GM12864 (cell line): ENCODE measurements around the gene SVEP1.
"Not testable (repeated sequence)": the region's sequence is repeated elsewhere in the genome, so short reads cannot be mapped to it uniquely, and the experiment has no call there.

Experiments
- DNase-seq: peaks from one replicate; pipeline ENCODE4 v3.0.0-alpha.2; 2011; ENCODE audit warnings: low read depth
- H3K4me3 ChIP-seq: 2 replicates; pipeline ENCODE4 v1.5.1; 2011; ENCODE audit warnings: mild to moderate bottlenecking, low read depth, low read length, control low read depth
- TF ChIP-seq, protein P1 (sequence below): IDR thresholded peaks from 2 replicates; pipeline ENCODE4 v1.5.1; 2011; ENCODE audit warnings: low read depth, mild to moderate bottlenecking, moderate library complexity, low read length, control low read depth, inconsistent platforms; ENCODE audit errors: missing control alignments

The SVEP1 gene

DNA sequence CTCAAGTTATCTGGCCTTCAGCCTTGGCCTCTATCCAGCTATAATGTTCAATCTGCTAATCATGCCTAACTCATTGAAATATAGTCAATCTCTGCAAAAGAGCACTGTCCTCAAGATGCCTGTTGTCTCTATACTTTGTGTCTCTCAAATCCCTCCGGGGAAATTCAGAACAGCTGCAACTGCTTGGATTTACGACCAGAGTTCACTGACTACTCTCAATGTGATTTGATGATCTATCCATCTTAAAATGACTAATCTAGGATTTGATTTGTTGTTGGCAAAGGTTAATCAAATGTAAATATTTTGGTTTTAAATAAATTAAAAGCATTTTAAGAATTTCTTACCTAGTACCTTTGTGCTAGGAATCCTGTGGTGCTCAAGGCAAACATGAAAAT lies 40.9 kb downstream of the SVEP1 start:
- no peak for DNase-seq
- no peak overlapping the region for H3K4me3 ChIP-seq
- TF ChIP-seq, protein P1, sequence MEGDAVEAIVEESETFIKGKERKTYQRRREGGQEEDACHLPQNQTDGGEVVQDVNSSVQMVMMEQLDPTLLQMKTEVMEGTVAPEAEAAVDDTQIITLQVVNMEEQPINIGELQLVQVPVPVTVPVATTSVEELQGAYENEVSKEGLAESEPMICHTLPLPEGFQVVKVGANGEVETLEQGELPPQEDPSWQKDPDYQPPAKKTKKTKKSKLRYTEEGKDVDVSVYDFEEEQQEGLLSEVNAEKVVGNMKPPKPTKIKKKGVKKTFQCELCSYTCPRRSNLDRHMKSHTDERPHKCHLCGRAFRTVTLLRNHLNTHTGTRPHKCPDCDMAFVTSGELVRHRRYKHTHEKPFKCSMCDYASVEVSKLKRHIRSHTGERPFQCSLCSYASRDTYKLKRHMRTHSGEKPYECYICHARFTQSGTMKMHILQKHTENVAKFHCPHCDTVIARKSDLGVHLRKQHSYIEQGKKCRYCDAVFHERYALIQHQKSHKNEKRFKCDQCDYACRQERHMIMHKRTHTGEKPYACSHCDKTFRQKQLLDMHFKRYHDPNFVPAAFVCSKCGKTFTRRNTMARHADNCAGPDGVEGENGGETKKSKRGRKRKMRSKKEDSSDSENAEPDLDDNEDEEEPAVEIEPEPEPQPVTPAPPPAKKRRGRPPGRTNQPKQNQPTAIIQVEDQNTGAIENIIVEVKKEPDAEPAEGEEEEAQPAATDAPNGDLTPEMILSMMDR: no peak

DNA sequence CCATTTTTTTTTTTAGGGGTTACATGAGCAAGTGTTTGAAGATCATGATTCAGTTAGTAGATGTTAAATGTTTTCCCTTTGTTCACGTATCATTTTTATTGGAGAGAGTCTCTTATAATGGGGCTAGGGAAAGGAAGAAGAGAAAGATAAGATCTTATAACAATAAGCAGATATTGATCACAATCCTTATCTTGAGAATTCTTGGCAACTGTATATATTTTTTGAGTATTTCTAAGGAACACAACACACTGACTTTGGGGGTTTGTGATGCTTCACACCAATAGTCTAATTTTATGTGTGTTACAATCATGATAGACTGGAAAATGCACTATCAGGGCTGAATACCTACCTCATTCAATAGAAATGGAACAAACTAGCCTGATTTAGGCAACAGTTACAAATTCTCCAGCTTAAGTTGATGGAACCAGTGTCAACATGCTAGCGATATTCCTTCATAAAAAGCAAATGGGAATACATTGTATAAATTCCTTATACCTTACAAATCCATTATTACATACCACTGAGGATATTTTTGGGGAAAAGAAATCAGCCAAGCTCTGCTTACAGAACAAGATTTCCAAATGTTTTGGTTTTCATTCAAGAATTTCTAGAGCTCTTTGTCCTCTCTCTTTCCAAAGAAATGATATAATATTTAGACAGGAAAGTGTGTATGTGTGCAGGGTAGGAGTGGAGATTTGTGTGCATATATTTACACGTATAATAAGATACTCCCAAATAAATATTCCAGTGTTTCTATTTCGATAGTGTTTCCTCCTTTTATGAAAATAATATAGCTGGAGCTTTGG lies 41.5 kb downstream of the SVEP1 start:
- DNase-seq: no peak
- no peak overlapping the region for H3K4me3 ChIP-seq
- TF ChIP-seq, protein P1: no peak

DNA sequence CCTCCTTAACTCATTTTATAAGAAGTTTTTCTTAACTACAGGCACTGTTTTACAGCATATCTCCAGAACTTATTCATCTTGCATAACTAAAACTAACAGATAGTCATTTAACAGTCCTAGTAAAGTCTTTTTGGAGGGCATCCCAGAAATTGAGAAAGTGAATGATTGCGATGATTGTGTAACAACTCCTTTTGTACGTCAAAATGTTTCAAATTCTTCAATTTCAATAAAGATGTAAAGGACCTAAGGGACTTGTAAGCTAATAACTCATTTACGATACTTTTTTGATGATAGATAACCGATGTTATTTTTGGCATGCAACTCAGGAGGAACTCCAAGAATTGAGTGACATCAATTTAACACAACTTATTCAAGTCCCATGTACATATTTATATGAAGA lies 42.7 kb downstream of the SVEP1 start:
- no peak overlapping the region for H3K4me3 ChIP-seq
- TF ChIP-seq, protein P1: no peak
- no peak for DNase-seq

DNA sequence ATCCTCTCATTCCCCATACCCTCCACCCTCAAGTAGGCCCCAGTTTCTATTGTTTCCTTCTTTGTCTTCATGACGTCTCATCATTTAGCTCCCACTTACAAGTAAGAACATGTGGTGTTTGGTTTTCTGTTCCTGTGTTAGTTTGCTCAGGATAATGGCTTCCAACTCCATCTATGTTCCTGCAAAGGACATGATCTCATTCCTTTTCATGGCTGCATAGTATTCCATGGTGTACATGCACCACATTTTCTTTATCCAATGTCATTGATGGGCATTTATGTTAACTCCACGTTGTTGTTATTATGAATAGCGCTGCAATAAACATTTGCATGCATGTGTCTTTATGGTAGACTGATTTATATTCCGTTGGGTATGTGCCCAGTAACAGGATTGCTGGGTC lies 45.4 kb downstream of the SVEP1 start:
- not testable (repeated sequence) for H3K4me3 ChIP-seq, DNase-seq

DNA sequence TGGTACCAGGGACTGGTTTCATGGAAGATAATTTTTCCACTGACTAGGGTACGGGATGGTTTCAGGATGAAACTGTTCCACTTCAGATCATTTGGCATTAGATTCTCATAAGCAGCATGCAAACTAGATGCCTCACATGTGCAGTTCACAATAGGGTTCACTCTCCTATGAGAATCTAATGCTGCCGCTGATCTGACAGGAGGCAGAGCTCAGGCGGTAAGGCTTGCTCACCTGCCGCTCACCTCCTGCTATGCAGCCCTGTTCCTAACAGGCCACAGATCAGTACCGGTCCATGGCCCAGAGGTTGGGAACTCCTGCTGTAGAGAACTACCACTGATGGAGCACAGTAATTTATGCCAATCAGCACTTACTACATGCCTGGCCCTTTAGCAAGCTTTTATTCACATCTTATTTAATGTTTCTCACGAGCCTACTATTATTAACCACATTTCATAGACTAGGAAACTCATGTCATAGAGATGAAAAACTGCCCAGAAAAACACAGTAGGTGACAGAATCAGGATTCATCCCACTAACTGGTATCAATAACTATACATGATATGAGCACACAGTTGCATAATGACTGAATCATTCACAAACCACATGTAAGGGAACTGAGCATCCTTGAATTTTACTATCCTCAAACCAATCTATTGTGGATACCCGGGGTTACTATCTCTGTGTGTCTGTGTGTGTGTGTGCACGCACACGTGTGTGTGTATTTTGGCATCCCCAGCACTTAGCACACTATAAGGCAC lies 46.5 kb downstream of the SVEP1 start:
- H3K4me3 ChIP-seq: no peak overlapping the region
- no peak for DNase-seq
- TF ChIP-seq, protein P1: no peak

DNA sequence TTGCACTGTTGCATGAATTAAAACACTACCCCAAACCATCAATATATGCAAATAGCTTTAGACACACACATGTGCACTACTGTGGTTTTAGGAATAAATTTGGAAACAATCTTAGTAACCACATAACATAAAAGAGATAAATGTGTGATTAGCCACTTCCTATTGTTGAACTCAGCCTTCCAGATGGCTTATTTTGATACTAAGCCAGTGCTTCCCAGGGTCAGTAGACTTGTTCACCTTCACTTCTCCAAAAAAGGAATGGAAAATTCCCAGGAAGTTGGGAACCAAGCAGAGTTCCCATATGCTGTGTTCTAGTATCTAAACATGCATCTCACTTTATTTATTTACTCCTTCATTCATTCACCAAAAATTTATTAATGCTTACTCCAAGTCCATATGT lies 47.8 kb downstream of the SVEP1 start:
- H3K4me3 ChIP-seq: no peak overlapping the region
- TF ChIP-seq, protein P1: no peak
- DNase-seq: no peak

DNA sequence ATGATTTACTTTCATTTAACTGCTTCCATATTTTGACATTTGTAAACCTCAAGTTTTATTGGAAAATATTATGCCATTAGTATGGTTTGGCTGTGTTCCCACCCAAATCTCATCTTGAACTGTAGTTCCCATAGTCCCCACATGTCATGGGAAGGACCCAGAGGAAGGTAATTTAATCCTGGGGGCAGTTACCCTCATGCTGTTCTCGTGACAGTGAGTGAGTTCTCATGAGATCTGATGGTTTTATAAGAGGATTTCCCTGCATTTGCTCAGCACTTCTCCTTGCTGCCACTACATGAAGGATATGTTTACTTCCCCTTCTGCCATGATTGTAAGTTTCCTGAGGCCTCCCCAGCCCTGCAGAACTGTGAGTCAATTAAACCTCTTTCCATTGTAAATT lies 48.3 kb downstream of the SVEP1 start:
- not testable (repeated sequence) for H3K4me3 ChIP-seq, DNase-seq

DNA sequence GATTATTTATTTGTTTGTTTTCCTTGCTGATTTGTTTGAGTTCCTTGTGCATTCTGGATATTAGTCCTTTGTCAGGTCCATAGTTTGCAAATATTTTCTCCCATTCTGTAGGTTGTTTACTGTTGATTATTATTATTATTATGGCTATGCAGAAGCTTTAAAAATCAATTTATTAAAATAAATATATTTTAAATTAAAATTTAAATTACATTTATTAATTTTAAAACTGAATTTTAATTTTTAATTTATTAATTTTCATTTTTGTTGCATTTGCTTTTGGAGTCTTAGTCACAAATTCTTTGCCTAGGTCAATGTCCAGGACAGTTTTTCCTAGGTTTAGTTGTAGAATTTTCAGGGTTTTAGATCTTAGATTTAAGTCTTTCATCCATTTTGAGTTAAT lies 50.9 kb downstream of the SVEP1 start:
- DNase-seq: no peak
- no peak overlapping the region for H3K4me3 ChIP-seq
- TF ChIP-seq, protein P1: no peak
